Endodermal cell (in vitro differentiated cells): ENCODE data around the gene TIAM2. TPM values are rescaled to one million over a fixed set of nuclear protein-coding genes. Genes with fewer than 3 reads are reported as not detected.

Experiments
- DNase-seq: peaks from one replicate; pipeline ENCODE4 v3.0.0-alpha.2; 2017
- H3K27ac ChIP-seq: 2 replicates; pipeline ENCODE4 v1.5.1; 2013; ENCODE audit warnings: mild to moderate bottlenecking, low read depth, low read length, moderate library complexity
- H3K27me3 ChIP-seq: 2 replicates; pipeline ENCODE4 v1.6.1; 2013; ENCODE audit warnings: mild to moderate bottlenecking, low read length, moderate library complexity; ENCODE audit not compliant: insufficient read depth, control insufficient read depth, poor library complexity, severe bottlenecking
- H3K36me3 ChIP-seq: 2 replicates; pipeline ENCODE4 v1.7.0; 2013; ENCODE audit warnings: mild to moderate bottlenecking, low read length, moderate library complexity; ENCODE audit not compliant: control insufficient read depth, insufficient read depth
- H3K4me1 ChIP-seq: one replicate; pipeline ENCODE4 v1.7.0; 2013; ENCODE audit warnings: low read length; ENCODE audit not compliant: control insufficient read depth, insufficient read depth
- H3K4me3 ChIP-seq: 2 replicates; pipeline ENCODE4 v1.5.1; 2013; ENCODE audit warnings: mild to moderate bottlenecking, low read length, moderate library complexity
- H3K9ac ChIP-seq: 2 replicates; pipeline ENCODE4 v1.6.1; 2013; ENCODE audit warnings: mild to moderate bottlenecking, low read length, moderate library complexity; ENCODE audit not compliant: poor library complexity, severe bottlenecking; ENCODE audit errors: extremely low read depth
- H3K9me3 ChIP-seq: 2 replicates; pipeline ENCODE4 v1.6.1; 2013; ENCODE audit warnings: mild to moderate bottlenecking, low read length, moderate library complexity; ENCODE audit not compliant: control insufficient read depth
- H3K27ac Mint-ChIP-seq: 2 replicates; pipeline ENCODE4 v1.8.0; 2020; ENCODE audit warnings: mixed read lengths
- H3K27me3 Mint-ChIP-seq: 2 replicates; pipeline ENCODE4 v1.8.0; 2021; ENCODE audit warnings: mild to moderate bottlenecking, mixed read lengths; ENCODE audit not compliant: insufficient read depth
- H3K36me3 Mint-ChIP-seq: 2 replicates; pipeline ENCODE4 v1.8.0; 2020; ENCODE audit warnings: low read depth, mixed read lengths
- H3K4me1 Mint-ChIP-seq: 2 replicates; pipeline ENCODE4 v1.8.0; 2020; ENCODE audit warnings: mixed read lengths
- H3K4me3 Mint-ChIP-seq: 2 replicates; pipeline ENCODE4 v1.8.0; 2020; ENCODE audit warnings: mild to moderate bottlenecking, moderate library complexity, mixed read lengths
- H3K9me3 Mint-ChIP-seq: 2 replicates; pipeline ENCODE4 v1.8.0; 2020; ENCODE audit warnings: mild to moderate bottlenecking, mixed read lengths
- CTCF ChIP-seq: fragments of 200-600 bp; sonication (generic); conservative IDR thresholded peaks from 2 replicates; pipeline ENCODE4 v1.5.0; 2021; ENCODE audit warnings: antibody characterized with exemption, mild to moderate bottlenecking
- WGBS, 2 experiments: methylation state at CpG; one replicate each; pipeline versions ENCODE4 v1.1.5 to v1.1.7; 2013; ENCODE audit warnings: missing lambda C conversion rate in 2 of 2, mixed read lengths in 1 of 2; ENCODE audit not compliant: insufficient coverage in 1 of 2, insufficient read length in 1 of 2; 5-methylcytosine and 5-hydroxymethylcytosine counted together
- total RNA-seq, 2 donors: library from RNA; stranded (reverse); fragmentation: NEBNext Ultra II Directional in 1 of 2; extraction: Animal tissue kit (Norgen Biotek cat#: 25700) in 1 of 2; gene quantifications; 2 replicates in 1 of 2; 3 replicates in 1 of 2; pipeline ENCODE4 v1.2.1, GENCODE V29; 2021

Gene TIAM2
- total RNA-seq, 2 donors from 2014 or later, result 15.7 to 17.5 TPM

GRCh38 chr6:155245193-155245592, 250.1 kb downstream of the TIAM2 start:
- 94 to 100% methylated on average over 5 to 7 of the region's 7 CpGs for WGBS, 2 experiments
- H3K9me3 Mint-ChIP-seq, result no peaks in the 10 kb centered on the region
- peak; percentile 38 for DNase-seq
- Histone ChIP-seq H3K9me3 (no peaks in the 10 kb centered on the region), H3K27ac (no peak overlapping the region), H3K36me3 (peaks cover 35% of the 10 kb centered on the region), H3K27me3 (no peaks in the 10 kb centered on the region), H3K4me1 (no peaks in the 10 kb centered on the region), H3K9ac (no peak overlapping the region), H3K4me3 (no peak overlapping the region)
- TF ChIP-seq CTCF, result no peak
- H3K27me3 Mint-ChIP-seq, result no peaks in the 10 kb centered on the region
- H3K27ac Mint-ChIP-seq, result no peak overlapping the region
- H3K4me3 Mint-ChIP-seq, result no peak overlapping the region
- H3K36me3 Mint-ChIP-seq, result peaks cover 32% of the 10 kb centered on the region
- no peaks in the 10 kb centered on the region for H3K4me1 Mint-ChIP-seq

GRCh38 chr6:155245831-155246230, 250.7 kb downstream of the TIAM2 start:
- H3K27ac Mint-ChIP-seq, result peak overlapping the region; percentile 68
- H3K27ac ChIP-seq, result no peak overlapping the region
- no peak overlapping the region for H3K4me3 Mint-ChIP-seq
- peak; percentile 13 for DNase-seq
- no peak overlapping the region for H3K4me3 ChIP-seq
- H3K9me3 ChIP-seq, result no peaks in the 10 kb centered on the region
- no peaks in the 10 kb centered on the region for H3K9me3 Mint-ChIP-seq
- TF ChIP-seq CTCF, result no peak
- no peaks in the 10 kb centered on the region for H3K27me3 ChIP-seq
- H3K4me1 ChIP-seq, result no peaks in the 10 kb centered on the region
- no peaks in the 10 kb centered on the region for H3K27me3 Mint-ChIP-seq
- no peak overlapping the region for H3K9ac ChIP-seq
- peaks cover 27% of the 10 kb centered on the region for H3K36me3 Mint-ChIP-seq
- 92 to 100% methylated on average over 1 to 3 of the region's 3 CpGs for WGBS, 2 experiments
- H3K4me1 Mint-ChIP-seq, result no peaks in the 10 kb centered on the region
- H3K36me3 ChIP-seq, result peaks cover 41% of the 10 kb centered on the region

GRCh38 chr6:155246825-155247224, 251.7 kb downstream of the TIAM2 start:
- 96% methylated on average over 2 of the region's 2 CpGs; no CpG with 5 or more reads in 1 of the 2 experiments for WGBS, 2 experiments
- no peak for TF ChIP-seq CTCF
- Mint-ChIP-seq H3K4me1 (no peaks in the 10 kb centered on the region), H3K27ac (no peak overlapping the region), H3K27me3 (no peaks in the 10 kb centered on the region), H3K9me3 (no peaks in the 10 kb centered on the region), H3K4me3 (no peak overlapping the region), H3K36me3 (peaks cover 31% of the 10 kb centered on the region)
- H3K36me3 ChIP-seq, result peaks cover 48% of the 10 kb centered on the region
- no peaks in the 10 kb centered on the region for H3K4me1 ChIP-seq
- H3K9ac ChIP-seq, result no peak overlapping the region
- H3K27me3 ChIP-seq, result no peaks in the 10 kb centered on the region
- DNase-seq, result peak; percentile 38
- H3K27ac ChIP-seq, result no peak overlapping the region
- H3K9me3 ChIP-seq, result no peaks in the 10 kb centered on the region
- H3K4me3 ChIP-seq, result no peak overlapping the region
